ENCODE measurements around the gene PGAM2.

The PGAM2 gene

DNA sequence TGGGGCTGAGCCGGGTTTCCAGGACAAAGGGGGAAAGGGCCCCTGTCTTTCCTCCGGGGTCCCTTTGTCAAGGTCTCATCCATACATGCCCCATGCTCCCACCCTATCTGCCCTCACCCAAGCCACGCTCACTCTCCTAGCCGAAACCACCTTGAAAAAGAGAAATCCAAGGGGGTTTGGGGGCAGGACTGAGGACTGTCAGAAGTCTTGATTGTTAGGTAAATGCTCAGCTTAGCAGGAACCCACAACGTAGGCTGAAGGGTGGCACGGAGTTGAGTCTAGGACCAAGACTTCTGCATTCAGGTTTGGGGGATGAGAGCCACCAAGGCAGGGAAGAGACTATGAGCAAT is 719 bp upstream of the PGAM2 start:
- DNase-seq (ENCODE audit: low read depth), result no peak

DNA sequence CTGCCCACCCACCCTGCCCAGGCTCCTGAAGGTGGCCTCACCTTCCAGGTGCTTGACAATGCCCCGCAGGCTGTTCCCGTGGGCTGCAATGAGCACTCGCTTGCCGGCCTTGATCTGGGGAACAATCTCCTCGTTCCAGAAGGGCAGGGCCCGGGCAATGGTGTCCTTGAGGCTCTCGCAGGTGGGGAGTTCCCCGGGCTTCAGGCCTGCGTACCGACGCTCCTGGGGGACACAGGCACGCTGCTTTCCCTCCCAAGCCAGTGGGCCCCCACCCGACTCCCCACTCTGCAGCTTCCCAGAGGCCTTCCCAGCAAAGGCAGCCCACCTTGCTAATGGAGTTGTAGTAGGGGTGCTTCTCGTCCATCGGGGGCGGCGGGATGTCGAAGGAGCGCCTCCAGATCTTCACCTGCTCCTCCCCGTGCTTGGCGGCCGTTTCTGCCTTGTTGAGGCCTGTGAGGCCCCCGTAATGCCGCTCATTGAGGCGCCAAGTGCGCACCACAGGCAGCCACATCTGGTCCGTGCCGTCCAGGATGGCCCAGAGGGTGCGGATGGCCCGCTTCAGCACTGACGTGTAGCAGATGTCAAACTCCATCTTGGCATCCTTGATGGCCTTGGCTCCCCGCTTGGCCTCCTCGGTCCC is 456 bp downstream of the PGAM2 start:
- DNase-seq (ENCODE audit: low read depth), result no peak

DNA sequence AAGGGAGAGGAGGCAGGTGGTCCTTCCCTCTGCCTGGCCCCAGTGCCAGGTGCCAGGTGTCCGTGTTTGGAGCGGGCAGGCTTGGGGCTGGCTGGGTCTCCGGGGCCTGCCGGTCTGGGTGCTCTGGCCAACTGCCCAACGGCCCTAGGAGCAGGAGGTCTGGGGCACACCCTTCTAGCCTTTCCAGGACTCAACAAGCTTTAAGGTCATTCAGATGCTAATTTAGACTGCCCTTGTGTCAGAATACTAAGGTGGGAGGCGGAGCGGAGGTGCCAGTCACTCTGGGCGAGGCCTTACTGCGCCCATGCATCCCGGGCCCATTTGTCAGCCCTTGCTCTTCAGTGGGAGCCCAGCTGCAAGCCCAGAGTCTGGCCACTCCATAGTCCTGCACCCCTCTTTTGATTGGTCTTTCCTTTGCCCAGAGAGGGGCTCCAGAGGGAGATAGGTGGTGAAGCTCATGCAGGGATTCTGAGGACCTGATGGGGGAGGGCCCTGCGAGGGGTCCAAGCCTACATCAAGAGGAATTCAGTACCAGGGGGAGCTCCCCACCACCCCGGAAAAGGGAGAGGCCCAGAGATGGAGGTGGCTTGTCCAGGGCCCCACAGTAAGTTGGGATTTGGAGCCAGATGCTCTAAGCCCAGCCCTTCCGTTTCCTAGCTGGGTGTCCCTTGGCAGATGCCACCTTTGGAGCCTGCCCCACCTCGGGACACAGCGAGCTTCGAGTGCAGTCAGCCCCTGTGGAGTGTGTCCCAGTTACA is 1.3 kb downstream of the PGAM2 start:
- no peak for DNase-seq (ENCODE audit: low read depth)

DNA sequence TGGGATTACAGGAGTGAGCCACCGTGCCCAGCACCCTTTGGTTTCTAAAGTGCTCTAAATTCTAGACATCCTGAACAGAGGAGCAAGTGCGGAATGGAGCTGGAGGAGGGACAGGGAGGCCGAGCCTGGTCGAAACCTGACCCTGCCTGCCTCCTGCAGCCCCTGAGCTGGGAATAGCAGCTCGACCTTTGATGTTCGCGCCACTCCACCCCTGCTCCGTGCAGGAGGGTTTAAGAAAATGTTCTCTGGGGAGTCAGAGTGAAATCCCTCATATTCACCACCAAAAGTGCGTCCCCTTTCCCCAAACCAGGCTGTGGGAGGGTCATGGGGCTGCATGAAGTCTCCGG is 1.8 kb downstream of the PGAM2 start:
- no peak for DNase-seq (ENCODE audit: low read depth)

DNA sequence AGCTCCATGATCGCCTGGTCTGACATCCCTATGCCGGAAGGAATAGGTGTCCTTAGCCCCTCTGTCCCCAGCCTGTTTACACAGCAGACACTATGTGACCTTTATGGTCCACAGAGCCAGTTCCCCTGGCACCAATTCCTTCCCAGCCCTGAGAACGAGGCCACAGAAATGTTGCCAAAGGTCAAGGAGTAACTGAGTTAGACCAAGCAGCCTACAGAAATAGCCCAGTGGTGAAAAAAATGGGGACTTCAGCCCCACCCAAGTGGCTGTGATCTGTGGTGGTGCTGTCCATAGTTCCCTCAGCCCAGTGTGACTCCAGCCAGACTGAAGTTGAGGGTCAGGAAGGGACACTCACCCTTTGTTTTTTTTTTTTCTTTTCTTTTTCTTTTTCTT is 2.5 kb downstream of the PGAM2 start:
- DNase-seq (ENCODE audit: low read depth), result no peak

DNA sequence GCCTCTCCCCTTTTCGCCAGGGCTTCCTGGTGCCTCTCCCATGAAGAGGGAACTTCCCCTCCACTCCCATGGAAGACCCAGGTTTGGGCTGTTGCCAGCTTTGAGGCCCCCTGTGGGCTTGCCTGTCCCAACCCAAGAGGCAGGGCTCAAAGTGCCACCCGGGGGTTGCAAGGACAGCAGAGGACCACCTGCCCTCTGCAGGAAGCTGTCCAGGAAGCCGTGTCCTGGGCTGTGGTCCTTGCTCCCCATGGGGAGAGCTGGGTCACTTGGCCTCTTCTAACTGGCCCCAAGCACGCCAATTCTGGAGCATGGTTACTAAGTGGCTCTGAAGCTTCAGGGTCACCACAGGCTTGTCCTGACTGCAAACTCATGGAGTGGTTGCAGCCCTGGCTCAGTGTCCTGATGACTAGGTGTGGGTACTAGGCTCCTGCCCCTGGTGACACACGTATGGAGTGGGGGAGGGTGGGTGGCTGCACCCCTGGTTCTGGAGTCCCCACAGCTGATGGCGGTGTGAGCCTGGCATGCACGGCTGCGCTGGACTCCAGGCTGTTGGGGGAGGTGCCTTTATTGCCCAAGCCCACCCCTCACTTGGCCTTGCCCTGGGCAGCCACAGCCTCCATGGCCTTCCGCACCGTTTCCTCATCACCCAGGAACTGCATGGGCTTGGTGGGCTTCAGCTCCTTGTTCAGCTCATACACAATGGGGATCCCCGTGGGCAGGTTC is 3.0 kb downstream of the PGAM2 start:
- no peak for DNase-seq (ENCODE audit: low read depth)

DNA sequence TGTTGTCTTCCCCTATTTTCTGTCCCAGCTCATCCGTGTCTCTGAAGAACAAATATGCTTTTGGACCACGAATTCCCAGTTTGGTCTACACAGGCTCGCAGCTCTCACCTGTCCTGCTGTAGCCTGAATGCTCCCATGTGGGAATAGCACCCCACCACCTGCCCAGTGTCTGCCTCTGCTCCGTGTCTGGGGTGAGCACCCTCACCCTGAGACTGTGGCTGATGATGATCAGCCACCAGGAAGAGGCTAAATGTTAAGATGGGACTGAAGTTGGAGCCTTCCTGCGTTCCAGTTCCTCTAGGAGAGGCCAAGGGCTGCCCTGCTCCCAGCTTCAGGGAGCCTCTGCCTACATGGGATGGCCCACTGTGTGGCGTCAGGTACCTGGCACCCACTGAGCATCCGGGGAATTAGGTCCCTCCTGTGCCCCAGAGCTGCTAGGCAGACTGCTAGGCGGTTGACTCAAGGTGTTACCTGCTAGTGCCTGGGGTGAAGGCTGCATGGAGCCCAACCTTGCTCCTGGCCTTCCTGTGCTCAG is 3.7 kb downstream of the PGAM2 start:
- no peak for DNase-seq (ENCODE audit: low read depth)

DNA sequence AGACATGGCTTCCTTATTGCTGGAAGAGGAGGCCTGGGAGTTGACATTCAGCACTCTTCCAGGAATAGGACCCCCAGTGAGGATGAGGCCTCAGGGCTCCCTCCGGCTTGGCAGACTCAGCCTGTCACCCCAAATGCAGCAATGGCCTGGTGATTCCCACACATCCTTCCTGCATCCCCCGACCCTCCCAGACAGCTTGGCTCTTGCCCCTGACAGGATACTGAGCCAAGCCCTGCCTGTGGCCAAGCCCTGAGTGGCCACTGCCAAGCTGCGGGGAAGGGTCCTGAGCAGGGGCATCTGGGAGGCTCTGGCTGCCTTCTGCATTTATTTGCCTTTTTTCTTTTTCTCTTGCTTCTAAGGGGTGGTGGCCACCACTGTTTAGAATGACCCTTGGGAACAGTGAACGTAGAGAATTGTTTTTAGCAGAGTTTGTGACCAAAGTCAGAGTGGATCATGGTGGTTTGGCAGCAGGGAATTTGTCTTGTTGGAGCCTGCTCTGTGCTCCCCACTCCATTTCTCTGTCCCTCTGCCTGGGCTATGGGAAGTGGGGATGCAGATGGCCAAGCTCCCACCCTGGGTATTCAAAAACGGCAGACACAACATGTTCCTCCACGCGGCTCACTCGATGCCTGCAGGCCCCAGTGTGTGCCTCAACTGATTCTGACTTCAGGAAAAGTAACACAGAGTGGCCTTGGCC is 4.3 kb downstream of the PGAM2 start:
- DNase-seq (ENCODE audit: low read depth), result no peak

DNA sequence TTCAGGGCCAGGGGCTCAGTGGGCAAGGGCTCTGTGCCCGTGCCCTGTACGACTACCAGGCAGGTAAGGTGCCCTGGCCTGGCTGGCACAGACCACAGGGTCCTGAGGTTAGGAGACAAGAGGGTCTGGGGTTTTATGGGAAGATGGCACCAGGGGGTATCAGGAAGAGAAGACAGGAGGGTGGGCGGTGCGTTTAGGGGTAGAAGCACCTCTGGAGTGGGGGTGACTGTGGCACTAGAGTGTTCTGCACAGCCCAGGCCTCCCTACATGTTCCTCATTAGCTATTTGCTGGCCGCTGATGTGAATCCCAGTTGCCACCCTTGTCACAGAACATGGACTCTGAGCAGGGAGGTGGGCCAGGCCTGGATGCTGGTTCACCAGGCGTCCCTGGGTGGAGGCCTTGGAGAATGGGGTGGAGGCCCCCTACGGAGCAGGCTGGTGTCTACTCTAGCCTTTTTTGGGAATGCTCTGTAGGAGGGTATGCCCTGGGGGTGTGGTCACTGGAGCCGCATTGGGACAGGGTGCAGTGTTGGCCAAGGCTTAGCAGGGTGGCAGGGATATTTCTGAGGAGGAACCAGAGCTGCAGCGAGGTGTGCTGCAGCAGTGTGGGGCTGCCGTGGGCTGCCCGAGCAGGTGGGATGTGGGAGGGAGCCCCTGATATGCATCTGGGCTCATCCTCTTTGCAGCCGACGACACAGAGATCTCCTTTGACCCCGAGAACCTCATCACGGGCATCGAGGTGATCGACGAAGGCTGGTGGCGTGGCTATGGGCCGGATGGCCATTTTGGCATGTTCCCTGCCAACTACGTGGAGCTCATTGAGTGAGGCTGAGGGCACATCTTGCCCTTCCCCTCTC is 5.0 kb downstream of the PGAM2 start:
- DNase-seq (ENCODE audit: low read depth), result no peak

DNA sequence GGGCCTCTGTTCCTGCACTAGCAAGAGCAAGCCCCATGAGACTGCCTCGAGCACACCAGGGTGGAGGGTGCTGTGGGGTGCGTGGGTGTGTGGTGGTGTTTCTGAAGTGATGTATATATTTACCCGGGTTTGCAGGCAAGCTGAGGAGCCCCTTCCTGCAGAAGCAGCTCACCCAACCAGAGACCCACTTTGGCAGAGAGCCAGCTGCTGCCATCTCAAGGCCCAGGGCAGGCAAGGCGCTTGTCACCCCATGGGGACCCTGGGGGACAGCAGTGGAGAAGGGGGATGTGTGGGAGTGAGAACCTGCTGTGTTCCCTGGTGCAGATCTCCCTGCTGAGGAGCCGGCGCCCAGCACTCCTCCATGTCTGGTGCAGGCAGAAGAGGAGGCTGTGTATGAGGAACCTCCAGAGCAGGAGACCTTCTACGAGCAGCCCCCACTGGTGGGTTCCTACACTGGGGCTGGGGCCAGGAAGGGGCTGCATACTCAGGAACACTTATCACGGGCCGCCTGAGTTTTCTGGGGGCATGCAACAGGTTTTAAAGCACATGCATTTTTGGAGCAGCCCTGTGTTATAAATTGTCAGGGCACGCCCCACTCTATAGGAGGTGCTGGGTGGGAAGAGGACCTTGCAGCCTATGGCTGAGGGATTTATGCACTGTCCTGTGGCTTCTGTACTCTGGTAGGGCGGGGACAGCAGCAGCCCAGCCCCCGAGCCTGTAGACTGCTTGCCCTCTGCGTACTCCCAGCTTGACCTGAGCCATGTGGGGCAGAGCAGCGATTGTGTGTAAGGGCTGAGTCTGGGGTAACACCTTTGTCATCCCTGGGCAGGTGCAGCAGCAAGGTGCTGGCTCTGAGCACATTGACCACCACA is 5.9 kb downstream of the PGAM2 start:
- DNase-seq (ENCODE audit: low read depth), result no peak

DNA sequence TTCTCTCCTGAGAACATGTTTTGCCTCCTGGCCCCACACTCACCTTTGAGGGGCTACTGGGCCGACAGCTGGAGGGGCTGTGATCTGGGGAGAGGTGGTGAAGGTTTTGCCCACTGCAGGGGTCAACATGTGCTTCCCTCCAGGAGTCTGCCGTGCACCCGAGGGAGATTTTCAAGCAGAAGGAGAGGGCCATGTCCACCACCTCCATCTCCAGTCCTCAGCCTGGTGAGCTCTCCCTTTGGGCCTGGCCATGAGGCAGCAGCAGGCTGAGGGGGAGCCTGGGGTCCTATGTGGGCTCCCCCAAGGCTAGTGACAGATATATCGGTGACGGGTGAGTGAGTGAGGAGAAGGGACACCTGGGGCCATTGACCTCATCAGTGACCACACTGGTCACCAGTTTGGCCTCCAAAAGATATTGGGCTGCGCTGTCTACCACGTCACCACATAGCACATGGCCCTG is 6.6 kb downstream of the PGAM2 start:
- DNase-seq (ENCODE audit: low read depth), result no peak

DNA sequence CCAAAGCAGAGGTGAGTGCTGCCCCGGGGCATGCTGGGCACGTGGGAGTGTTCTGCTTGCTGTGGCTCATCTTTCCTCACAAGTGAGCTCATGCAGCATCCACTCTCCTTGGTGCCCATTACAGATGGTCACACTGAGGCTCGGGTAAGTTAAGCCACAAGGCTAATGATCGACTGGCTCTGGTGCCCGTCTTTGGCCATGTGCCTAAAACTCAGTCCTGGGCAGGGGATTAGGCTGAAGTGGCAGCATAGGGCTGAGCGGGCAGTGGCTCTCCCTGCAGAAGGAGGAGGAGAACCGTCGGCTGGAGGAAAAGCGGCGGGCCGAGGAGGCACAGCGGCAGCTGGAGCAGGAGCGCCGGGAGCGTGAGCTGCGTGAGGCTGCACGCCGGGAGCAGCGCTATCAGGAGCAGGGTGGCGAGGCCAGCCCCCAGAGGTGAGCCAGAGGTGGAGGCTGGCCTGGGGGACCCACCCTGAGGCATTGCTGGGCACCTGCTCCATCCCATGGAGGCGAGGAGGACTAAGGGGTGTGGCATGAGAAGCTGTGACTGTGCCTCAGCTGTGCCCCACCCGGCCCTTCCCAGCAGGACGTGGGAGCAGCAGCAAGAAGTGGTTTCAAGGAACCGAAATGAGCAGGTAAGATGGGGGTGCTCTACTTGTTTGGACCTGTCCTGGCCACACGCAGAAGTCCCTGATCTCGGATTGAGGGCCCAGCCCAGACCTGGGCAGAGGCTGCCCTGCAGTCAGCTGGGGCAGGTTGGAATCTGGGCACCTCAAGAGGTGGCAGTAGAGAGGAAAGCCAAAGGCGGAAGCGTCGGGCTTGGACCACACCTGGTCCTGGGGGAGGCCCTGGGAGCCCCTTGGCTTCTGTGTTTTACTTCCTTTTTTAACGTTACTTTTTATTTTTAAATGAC is 7.3 kb downstream of the PGAM2 start:
- no peak for DNase-seq (ENCODE audit: low read depth)

DNA sequence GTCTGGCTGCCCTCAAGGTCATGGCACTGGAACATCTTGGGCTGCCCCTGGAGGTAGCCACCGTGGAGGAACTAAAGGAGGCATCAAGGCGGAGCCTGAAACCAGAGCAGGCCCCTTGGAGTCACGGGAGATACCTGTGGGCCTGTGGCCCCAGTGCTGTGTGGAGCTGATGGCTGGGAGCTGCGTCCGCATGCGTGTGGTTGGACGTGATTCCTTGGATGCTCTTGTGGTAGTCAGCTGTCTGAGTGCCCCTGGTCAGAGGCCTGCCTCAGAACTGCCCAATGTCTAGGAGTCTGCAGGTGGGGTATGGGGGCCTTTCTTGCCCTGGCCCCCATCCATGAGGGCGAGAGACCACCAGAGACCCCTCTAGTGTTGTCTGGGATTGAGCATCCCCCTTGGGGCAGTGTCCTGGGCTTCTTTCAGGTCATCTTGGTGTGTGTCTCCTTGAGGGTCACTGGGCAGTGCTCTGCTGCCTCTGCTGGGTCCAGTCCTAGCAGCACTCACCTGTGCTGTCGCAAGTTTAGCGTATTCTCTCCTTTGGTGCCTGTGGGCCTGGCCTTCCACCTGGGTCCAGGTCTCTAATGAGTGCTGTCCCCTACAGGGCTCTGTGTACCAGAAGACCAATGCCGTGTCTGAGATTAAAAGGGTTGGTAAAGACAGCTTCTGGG is 8.1 kb downstream of the PGAM2 start:
- DNase-seq (ENCODE audit: low read depth), result no peak

DNA sequence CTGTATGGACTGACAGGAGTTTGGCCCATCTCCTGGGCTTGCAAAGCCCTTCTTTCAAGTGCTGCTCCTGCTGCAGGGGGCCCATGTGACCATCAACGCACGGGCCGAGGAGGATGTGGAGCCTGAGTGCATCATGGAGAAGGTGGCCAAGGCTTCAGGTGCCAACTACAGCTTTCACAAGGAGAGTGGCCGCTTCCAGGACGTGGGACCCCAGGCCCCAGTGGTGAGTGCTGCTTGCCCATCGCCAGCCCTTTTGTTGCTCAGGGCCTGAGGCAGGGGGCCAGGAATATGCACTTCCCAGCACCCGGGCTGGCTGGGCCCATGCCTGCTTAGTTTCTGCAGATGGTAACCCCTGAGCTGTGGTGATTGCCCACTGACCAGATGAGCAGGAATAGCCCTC is 8.7 kb downstream of the PGAM2 start:
- DNase-seq (ENCODE audit: low read depth), result no peak

DNA sequence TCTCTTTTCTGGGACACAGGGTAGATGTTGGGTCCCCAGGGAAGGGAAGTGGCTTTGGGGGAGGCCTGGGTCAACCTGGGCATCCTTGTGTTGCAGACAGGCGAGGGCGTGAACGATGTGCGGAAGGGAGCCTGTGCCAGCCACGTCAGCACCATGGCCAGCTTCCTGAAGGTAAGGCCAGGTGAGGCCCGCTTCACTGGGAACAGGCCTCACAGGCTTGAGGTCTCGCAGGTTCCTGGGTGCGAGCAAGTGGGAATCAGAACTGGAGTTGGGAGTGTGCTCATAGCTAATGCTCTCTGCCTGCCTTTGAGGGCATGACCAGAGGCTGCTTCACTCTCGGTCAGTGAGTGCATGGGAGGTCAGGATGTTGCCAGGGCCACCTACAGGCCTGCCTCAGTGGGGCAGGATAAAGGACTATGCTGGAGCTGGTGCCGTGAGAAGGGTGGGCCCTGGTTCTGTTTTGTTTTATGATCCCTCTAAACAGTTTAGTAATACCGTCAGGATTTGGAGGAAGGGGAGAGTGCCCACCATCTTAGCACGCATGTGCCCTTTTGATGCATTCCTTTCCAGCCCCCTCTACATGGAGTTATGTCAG is 12.5 kb downstream of the PGAM2 start:
- no peak for DNase-seq (ENCODE audit: low read depth)

DNA sequence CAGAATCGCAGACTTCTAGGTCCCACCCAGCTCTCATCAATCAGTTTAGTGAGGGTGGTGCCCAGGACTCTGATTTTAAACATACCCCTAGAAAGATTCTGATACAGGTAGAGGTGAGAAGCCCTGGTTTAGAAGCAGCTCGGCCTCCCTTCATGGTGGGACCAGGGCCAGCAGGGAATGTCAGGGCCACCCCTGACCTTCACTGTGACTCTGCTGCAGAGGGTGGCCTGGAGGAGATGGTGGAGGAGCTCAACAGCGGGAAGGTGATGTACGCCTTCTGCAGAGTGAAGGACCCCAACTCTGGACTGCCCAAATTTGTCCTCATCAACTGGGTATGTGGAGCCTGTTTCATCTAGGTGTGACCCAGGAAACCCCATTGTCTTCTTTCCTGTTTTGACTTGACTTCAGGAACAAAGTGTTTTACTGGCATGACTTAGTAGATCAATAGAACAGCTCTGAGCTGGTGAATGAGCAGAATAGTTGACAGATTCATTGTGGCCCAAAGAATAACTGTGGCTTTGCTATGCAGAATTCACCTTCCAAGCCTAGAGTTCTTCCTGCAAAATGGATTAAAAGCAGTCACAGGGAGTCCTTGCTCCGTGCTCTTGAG is 13.7 kb downstream of the PGAM2 start:
- no peak for DNase-seq (ENCODE audit: low read depth)

DNA sequence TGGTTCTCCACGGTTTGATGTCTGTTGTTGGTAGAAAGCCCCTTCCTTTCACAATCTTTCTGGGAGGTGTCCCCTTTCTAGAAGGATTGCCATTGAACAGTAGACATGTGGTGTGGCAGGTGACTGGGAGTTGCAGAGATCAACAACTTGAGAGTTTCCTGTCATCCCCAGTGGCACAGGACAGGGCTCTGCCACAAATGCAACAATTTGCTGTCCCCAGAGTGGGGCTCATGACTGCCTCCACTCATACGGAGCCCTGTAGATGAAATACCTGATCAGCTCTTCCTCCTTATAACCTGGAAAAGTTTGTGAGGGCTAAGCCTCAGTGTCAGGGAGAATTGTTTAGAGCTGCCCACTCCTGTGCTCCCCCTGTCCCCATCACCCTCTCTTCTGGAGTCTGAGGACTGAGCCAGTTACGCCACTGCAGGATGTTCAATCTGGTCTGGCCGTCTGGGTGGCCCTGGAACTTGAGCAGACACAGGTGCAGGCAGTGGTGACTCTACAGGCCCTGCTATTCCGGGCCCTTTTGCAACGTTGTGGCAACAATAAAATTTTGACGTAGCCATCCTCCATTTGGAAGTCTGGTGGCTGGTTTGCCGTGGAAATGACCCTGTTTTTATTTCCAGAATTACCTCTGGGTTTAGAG is 14.3 kb downstream of the PGAM2 start:
- no peak for DNase-seq (ENCODE audit: low read depth)

All from GM04504 (cell line).